NB4 (cell line): Measurements from ENCODE around the gene CEMP1.

Experiments
- MYC ChIP-seq: IDR thresholded peaks from 2 replicates; pipeline ENCODE4 v1.6.1; 2011; ENCODE audit warnings: low read depth, low read length
- POLR2A ChIP-seq: IDR thresholded peaks from 2 replicates; pipeline ENCODE4 v1.6.1; 2011; ENCODE audit warnings: mild to moderate bottlenecking; ENCODE audit not compliant: insufficient read length; ENCODE audit errors: extremely low read depth
- TF ChIP-seq, protein P1 (sequence below): IDR thresholded peaks from one replicate; pipeline ENCODE4 v1.5.1; 2012; ENCODE audit warnings: low read depth, low read length
- TF ChIP-seq, protein P2 (sequence below): IDR thresholded peaks from 2 replicates; pipeline ENCODE4 v1.6.1; 2011; ENCODE audit warnings: low read depth, low read length

DNA sequence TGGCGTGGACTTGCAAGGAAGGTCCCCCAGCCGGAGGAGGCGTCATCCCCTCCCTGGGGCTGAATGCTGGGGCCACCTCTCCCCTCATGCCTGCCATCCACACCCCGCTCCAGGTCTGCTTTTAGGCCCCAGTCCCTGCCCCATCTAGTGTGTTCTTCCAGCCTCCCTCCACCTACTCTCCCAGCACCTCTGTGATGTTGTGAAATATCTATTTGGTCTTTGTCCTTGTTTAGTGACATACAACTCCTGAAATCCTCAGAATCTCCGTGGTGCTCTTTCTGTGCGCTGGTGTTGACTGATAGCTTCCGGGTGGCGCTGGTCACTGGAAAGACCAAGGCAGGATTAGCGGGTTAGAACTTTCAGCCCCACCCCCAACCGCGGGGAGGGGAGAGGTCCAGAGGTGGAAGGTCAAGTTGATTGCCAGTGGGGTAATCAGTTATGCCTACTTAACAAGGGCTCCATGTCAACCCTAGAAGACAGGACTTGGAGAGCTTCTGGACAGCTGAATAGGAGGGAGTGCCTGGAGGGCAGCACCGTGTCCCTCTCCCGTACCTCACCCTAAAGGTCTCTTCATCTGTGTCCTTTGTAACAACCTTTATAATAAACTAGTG lies 46.2 kb downstream of the CEMP1 start:
- TF ChIP-seq POLR2A (no peak), MYC (no peak)
- TF ChIP-seq, protein P1, sequence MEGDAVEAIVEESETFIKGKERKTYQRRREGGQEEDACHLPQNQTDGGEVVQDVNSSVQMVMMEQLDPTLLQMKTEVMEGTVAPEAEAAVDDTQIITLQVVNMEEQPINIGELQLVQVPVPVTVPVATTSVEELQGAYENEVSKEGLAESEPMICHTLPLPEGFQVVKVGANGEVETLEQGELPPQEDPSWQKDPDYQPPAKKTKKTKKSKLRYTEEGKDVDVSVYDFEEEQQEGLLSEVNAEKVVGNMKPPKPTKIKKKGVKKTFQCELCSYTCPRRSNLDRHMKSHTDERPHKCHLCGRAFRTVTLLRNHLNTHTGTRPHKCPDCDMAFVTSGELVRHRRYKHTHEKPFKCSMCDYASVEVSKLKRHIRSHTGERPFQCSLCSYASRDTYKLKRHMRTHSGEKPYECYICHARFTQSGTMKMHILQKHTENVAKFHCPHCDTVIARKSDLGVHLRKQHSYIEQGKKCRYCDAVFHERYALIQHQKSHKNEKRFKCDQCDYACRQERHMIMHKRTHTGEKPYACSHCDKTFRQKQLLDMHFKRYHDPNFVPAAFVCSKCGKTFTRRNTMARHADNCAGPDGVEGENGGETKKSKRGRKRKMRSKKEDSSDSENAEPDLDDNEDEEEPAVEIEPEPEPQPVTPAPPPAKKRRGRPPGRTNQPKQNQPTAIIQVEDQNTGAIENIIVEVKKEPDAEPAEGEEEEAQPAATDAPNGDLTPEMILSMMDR, result no peak
- TF ChIP-seq, protein P2, sequence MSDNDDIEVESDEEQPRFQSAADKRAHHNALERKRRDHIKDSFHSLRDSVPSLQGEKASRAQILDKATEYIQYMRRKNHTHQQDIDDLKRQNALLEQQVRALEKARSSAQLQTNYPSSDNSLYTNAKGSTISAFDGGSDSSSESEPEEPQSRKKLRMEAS, result no peak
